Vagina (tissue), 2 donors: ENCODE measurements around the gene NACC2.

ENCODE experiments used
- CTCF ChIP-seq, 3 experiments: fragments of 450-650 bp in 2 of 3; fragments of 200-600 bp in 1 of 3; sonication (generic) in 1 of 3; IDR thresholded peaks; one replicate each; pipeline ENCODE4 v1.5.1; 2017 to 2019; ENCODE audit warnings: antibody characterized with exemption in 3 of 3, mild to moderate bottlenecking in 2 of 3, moderate library complexity in 2 of 3
- POLR2A ChIP-seq, 2 donors: fragments of 450-650 bp; IDR thresholded peaks; one replicate each; pipeline ENCODE4 v1.6.1; 2017; ENCODE audit warnings: antibody characterized with exemption in 2 of 2, mild to moderate bottlenecking in 2 of 2, moderate library complexity in 2 of 2

- TF ChIP-seq CTCF (IDR thresholded peaks at IDR 0.05) (no peak), POLR2A (IDR thresholded peaks at IDR 0.05) (no peak)
Measured at GRCh38 chr9:135998016-135998380, 97.1 kb downstream of the NACC2 start.
